Gastrocnemius medialis (tissue), 4 donors: ENCODE results near the gene TNS3. TPM values are rescaled to one million over a fixed set of nuclear protein-coding genes. Genes with fewer than 3 reads are reported as not detected.

Experiments
- ATAC-seq, 2 donors: fragments of 150-250 bp; one replicate each; pipeline ENCODE4 v1.9.1; 2016
- DNase-seq, 2 donors: peaks; one replicate each; pipeline ENCODE4 v3.0.0-alpha.2; 2019
- H3K27ac ChIP-seq, 4 donors: fragments of 200-600 bp; sonication (generic); 1 replicate in 1 of 4; 2 replicates in 3 of 4; pipeline ENCODE4 v1.5.1; 2016 to 2018; ENCODE audit warnings: mild to moderate bottlenecking in 2 of 4, moderate library complexity in 1 of 4
- H3K27me3 ChIP-seq, 3 donors: fragments of 200-600 bp; sonication (generic) in 2 of 3; 1 replicate in 1 of 3; 2 replicates in 2 of 3; pipeline versions ENCODE4 v1.5.1 to v1.6.0; 2016 to 2019; ENCODE audit warnings: mild to moderate bottlenecking in 1 of 3, moderate library complexity in 1 of 3
- H3K36me3 ChIP-seq, 2 donors: fragments of 200-600 bp; sonication (generic) in 1 of 2; one replicate each; pipeline ENCODE4 v1.5.1; 2017 to 2018
- H3K4me1 ChIP-seq, 2 donors: fragments of 200-600 bp; sonication (generic) in 1 of 2; one replicate each; pipeline ENCODE4 v1.5.1; 2016 to 2017; ENCODE audit warnings: mild to moderate bottlenecking in 2 of 2
- H3K4me3 ChIP-seq, 4 donors: fragments of 200-600 bp; sonication (generic) in 3 of 4; 1 replicate in 1 of 4; 2 replicates in 3 of 4; pipeline ENCODE4 v1.5.1; 2016 to 2019; ENCODE audit warnings: mild to moderate bottlenecking in 2 of 4
- H3K9me3 ChIP-seq, 3 donors: fragments of 200-600 bp; sonication (generic) in 2 of 3; 1 replicate in 1 of 3; 2 replicates in 2 of 3; pipeline ENCODE4 v1.5.1; 2016 to 2019
- CTCF ChIP-seq, 5 experiments: fragments of 450-650 bp in 3 of 5; fragments of 200-600 bp in 2 of 5; sonication (generic) in 2 of 5; IDR thresholded peaks in 4 of 5; conservative IDR thresholded peaks in 1 of 5; 1 replicate in 4 of 5; 2 replicates in 1 of 5; pipeline ENCODE4 v1.5.1; 2016 to 2019; ENCODE audit warnings: antibody characterized with exemption in 5 of 5, mild to moderate bottlenecking in 3 of 5, moderate library complexity in 3 of 5
- POLR2A ChIP-seq, 2 donors: fragments of 450-650 bp; IDR thresholded peaks; one replicate each; pipeline ENCODE4 v1.6.1; 2017; ENCODE audit warnings: antibody characterized with exemption in 2 of 2, mild to moderate bottlenecking in 2 of 2, moderate library complexity in 2 of 2
- in situ Hi-C, 4 donors: fragments of 200-750 bp; cut with MboI; loops; one replicate each; pipeline versions ENCODE4 v1.15.0 to v1.8.0; 2017; ENCODE audit warnings: low sequenced_read_pairs in 4 of 4
- intact Hi-C: fragments of 100-400 bp; cut with DNase I; formaldehyde crosslinking; loops from one replicate; pipeline ENCODE4 v1.15.1; 2023; ENCODE audit warnings: low total_unique reads
- total RNA-seq, 4 donors: library from RNA; depleted of rRNA; stranded (reverse); fragments of >200 nt; gene quantifications; one replicate each; pipeline versions ENCODE4 v1.1.0 to v1.2.3, GENCODE V29; 2016

The TNS3 gene
- total RNA-seq, 4 donors from 2014 or later = 39.4 to 64.3 (median 50.5) TPM

GRCh38 chr7:47295606-47296005, 286.3 kb downstream of the TNS3 start:
- in situ Hi-C loops (no loop called here), intact Hi-C loops (loop anchor here (2.0 kb wide), 1 partner anchor 41 kb away; no protein-coding TSS in a partner anchor)
- peak overlapping the region; percentile 78 to 87 (median 82) for H3K27ac ChIP-seq

DNA sequence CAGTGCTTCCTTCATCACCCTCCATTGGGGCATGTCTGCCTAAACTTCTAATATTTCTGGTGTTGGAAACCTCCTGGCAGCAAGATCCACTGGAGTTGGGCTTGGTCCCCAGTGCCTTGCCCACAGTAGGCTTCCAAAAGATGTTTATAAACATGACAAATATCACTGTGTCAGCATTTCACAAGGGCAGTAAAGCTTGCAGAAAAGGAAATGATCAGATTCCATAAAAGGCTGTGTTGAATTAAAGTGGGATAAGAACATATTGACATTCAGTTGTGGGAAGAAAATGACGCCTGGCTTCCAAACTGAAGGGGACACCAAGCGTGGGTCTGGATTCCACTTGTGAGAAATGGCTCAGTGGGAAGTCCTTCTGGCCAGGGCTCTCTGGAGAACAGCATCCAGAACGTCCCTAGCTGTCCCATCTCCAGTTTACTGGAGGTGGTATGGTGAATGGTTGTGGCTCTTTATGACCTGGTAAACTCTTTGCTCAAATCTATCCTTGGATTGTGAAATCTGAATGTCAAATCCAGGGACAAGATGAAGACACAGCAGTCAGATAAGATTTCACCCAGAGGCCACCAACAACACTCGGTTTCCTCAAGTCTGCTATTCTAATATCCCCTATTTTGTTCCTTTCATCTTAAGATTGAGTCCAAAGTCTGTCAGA, 287.2 kb downstream of the TNS3 start:
- Histone ChIP-seq H3K4me3 (no peak overlapping the region), H3K27me3 (no peaks in the 10 kb centered on the region), H3K27ac (peak overlapping the region; percentile 78 to 87 (median 82)), H3K4me1 (peaks cover 41 to 56% of the 10 kb centered on the region in 2 donors), H3K36me3 (peaks cover 0 to 15% of the 10 kb centered on the region in 2 donors), H3K9me3 (no peaks in the 10 kb centered on the region)
- ATAC-seq (peak; percentile 79 to 80), DNase-seq (peak in 1 of 2 donors; percentile 48)
- no peak for TF ChIP-seq CTCF (IDR thresholded peaks at IDR 0.05 in 4 of 5, conservative IDR thresholded peaks at IDR 0.05 in 1 of 5)
- TF ChIP-seq POLR2A (IDR thresholded peaks at IDR 0.05) = no peak
- intact Hi-C loops = loop anchor here (2.0 kb wide), 1 partner anchor 42 kb away; no protein-coding TSS in a partner anchor
- in situ Hi-C loops = no loop called here

More at GRCh38 chr7:47295606-47296005, 286.3 kb downstream of the TNS3 start:
- H3K4me3 ChIP-seq = no peak overlapping the region
- H3K36me3 ChIP-seq = peaks cover 0 to 12% of the 10 kb centered on the region in 2 donors
- DNase-seq (no peak), ATAC-seq (no peak)
- no peaks in the 10 kb centered on the region for H3K27me3 ChIP-seq
- H3K9me3 ChIP-seq = no peaks in the 10 kb centered on the region
- TF ChIP-seq CTCF (IDR thresholded peaks at IDR 0.05 in 4 of 5, conservative IDR thresholded peaks at IDR 0.05 in 1 of 5) = no peak
- TF ChIP-seq POLR2A (IDR thresholded peaks at IDR 0.05) = no peak
- H3K4me1 ChIP-seq = peaks cover 41 to 54% of the 10 kb centered on the region in 2 donors

GRCh38 chr7:47293884-47294555, 287.9 kb downstream of the TNS3 start:
- intact Hi-C loops = loop anchor here (2.0 kb wide), 1 partner anchor 43 kb away; no protein-coding TSS in a partner anchor

DNA sequence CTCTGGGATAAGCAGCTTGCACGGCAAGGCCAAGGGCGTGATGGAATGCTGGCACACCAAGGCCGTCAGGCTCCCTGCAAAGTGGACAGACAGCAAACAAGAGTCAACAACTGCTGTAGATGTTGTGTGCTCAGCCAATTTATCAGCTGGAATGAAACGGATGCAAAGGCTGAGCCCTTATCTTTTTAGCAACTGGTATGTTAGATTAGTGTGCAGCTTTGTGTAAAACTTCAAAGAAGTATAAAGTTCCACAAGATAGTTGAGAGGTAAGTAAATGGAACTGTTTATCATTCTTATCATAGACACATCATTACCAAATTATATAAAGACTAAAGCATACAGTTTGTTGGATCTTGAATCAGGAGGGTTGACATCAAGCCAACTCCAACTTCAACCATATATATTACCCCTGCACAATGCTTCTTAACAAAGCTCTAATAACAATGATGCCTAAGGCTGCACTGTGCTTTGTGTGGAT, 289.0 kb downstream of the TNS3 start:
- intact Hi-C loops (no loop called here), in situ Hi-C loops (no loop called here)
- TF ChIP-seq POLR2A (IDR thresholded peaks at IDR 0.05) (no peak), CTCF (IDR thresholded peaks at IDR 0.05 in 4 of 5, conservative IDR thresholded peaks at IDR 0.05 in 1 of 5) (no peak)
- peaks cover 41 to 56% of the 10 kb centered on the region in 2 donors for H3K4me1 ChIP-seq
- H3K9me3 ChIP-seq = no peaks in the 10 kb centered on the region
- no peaks in the 10 kb centered on the region for H3K27me3 ChIP-seq
- DNase-seq (no peak), ATAC-seq (no peak)
- H3K36me3 ChIP-seq = peaks cover 0 to 20% of the 10 kb centered on the region in 2 donors
- no peak overlapping the region for H3K4me3 ChIP-seq
- peak overlapping the region; percentile 78 to 87 (median 82) for H3K27ac ChIP-seq

More at GRCh38 chr7:47293884-47294555, 287.9 kb downstream of the TNS3 start:
- Histone ChIP-seq H3K9me3 (no peaks in the 10 kb centered on the region), H3K27me3 (no peaks in the 10 kb centered on the region), H3K4me1 (peaks cover 41 to 56% of the 10 kb centered on the region in 2 donors), H3K27ac (peak overlapping the region; percentile 78 to 87 (median 82)), H3K36me3 (peaks cover 0 to 15% of the 10 kb centered on the region in 2 donors), H3K4me3 (no peak overlapping the region)
- ATAC-seq (peak; percentile 34 to 59), DNase-seq (peak in 1 of 2 donors; percentile 72)
- TF ChIP-seq POLR2A (IDR thresholded peaks at IDR 0.05) = peak in 1 of 2 donors; percentile 3
- TF ChIP-seq CTCF (IDR thresholded peaks at IDR 0.05 in 4 of 5, conservative IDR thresholded peaks at IDR 0.05 in 1 of 5) = no peak
- in situ Hi-C loops = no loop called here
